Measurements from ENCODE around the gene PERP. TPM values are rescaled to one million over a fixed set of nuclear protein-coding genes. Genes with fewer than 3 reads are reported as not detected.

The PERP gene
- total RNA-seq, 3 donors from 2014 or later (not counting 1 experiment from before 2014, with no cell fraction given), result 0.05 to 1.6 TPM; not detected in 1

DNA sequence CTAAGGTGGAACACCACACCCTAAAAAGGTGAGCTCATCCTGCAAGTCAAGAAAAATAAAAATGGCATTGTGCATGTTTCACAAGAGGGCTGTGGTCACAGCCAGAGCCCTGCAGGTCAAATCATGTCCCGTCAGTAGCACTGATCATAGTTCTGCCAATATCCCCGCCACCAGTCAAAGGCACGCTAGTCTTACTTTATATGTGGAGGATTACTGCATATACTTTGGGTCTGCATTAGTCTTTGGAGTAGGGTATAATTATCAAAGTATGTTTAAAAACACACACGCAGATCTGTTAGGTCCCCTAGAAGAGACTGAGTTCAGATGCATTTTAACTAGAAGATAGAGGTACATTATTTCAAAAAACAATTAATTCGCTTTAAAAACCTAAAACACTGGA lies 1.8 kb downstream of the PERP start:
- 92% methylated on average over 5 of the region's 5 CpGs for WGBS (ENCODE audit: insufficient coverage)
- Histone ChIP-seq H3K36me3 (ENCODE audit: control insufficient read depth, insufficient read depth, low read length) (no peaks in the 10 kb centered on the region), H3K4me1 (ENCODE audit: control insufficient read depth, insufficient read depth, low read length) (peaks cover 13% of the 10 kb centered on the region), H3K9me3 (ENCODE audit: control insufficient read depth, insufficient read depth, low read length) (no peaks in the 10 kb centered on the region), H3K27ac (ENCODE audit: low read length) (no peak overlapping the region), H3K27me3 (ENCODE audit: control insufficient read depth, insufficient read depth, low read length) (peaks cover 34% of the 10 kb centered on the region), H3K4me3 (ENCODE audit: low read length) (no peak overlapping the region)
- H3K4me1 Mint-ChIP-seq, result peaks cover 8 to 23% of the 10 kb centered on the region in 2 donors
- intact Hi-C loops (cut with micrococcal nuclease), result loop anchor here (5.0 to 10.0 kb wide), 2 partner anchors 238 to 441 kb away; partner anchors contain the start of gene TNFAIP3
- no peak for ATAC-seq
- no peak overlapping the region for H3K27ac Mint-ChIP-seq
- H3K36me3 Mint-ChIP-seq, result no peaks in the 10 kb centered on the region
- peaks cover 45 to 60% of the 10 kb centered on the region in 2 donors for H3K27me3 Mint-ChIP-seq (ENCODE audit: low read depth in 2 of 2)
- peak overlapping the region; percentile 10 for H3K4me3 Mint-ChIP-seq
- H3K9me3 Mint-ChIP-seq, result no peaks in the 10 kb centered on the region
- DNase-seq, result no peak
- TF ChIP-seq, protein P1, sequence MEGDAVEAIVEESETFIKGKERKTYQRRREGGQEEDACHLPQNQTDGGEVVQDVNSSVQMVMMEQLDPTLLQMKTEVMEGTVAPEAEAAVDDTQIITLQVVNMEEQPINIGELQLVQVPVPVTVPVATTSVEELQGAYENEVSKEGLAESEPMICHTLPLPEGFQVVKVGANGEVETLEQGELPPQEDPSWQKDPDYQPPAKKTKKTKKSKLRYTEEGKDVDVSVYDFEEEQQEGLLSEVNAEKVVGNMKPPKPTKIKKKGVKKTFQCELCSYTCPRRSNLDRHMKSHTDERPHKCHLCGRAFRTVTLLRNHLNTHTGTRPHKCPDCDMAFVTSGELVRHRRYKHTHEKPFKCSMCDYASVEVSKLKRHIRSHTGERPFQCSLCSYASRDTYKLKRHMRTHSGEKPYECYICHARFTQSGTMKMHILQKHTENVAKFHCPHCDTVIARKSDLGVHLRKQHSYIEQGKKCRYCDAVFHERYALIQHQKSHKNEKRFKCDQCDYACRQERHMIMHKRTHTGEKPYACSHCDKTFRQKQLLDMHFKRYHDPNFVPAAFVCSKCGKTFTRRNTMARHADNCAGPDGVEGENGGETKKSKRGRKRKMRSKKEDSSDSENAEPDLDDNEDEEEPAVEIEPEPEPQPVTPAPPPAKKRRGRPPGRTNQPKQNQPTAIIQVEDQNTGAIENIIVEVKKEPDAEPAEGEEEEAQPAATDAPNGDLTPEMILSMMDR (IDR thresholded peaks at IDR 0.05), result no peak

DNA sequence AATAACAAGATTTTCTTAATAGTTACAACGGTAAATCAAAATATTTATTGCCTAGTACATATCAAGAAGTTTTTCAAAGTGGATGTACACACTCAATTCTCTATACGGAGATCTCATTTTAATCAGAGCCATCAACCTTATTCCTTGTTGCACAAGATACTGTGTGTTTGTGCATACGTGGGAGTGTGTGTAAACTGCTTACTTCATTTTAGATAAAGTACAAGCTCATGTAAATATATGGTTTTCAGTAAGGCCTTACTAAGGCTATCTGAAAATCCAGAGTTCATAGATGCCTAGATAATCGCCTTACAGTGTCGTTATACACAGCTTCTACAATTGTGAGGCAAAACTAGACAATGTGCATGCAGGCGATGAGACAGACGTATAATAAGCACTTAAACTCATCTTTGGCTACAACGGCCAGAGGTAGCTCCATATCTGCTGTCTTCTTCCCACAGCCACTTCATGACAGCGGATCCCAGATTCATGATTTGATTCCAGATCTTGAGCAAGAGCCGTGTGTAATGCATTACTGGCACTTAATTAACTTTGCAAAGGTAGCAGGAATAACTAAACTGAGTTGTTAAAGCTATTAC lies 2.5 kb downstream of the PERP start:
- 87% methylated on average over 7 of the region's 10 CpGs for WGBS (ENCODE audit: insufficient coverage)
- no peak overlapping the region for H3K27ac ChIP-seq (ENCODE audit: low read length)
- intact Hi-C loops (cut with micrococcal nuclease), result loop anchor here (5.0 to 10.0 kb wide), 2 partner anchors 237 to 440 kb away; partner anchors contain the start of gene TNFAIP3
- Mint-ChIP-seq H3K27me3 (ENCODE audit: low read depth in 2 of 2) (peaks cover 46 to 67% of the 10 kb centered on the region in 2 donors), H3K36me3 (no peaks in the 10 kb centered on the region), H3K9me3 (no peaks in the 10 kb centered on the region), H3K4me3 (no peak overlapping the region), H3K4me1 (peaks cover 8 to 23% of the 10 kb centered on the region in 2 donors), H3K27ac (no peak overlapping the region)
- H3K4me3 ChIP-seq (ENCODE audit: low read length), result no peak overlapping the region
- H3K4me1 ChIP-seq (ENCODE audit: control insufficient read depth, insufficient read depth, low read length), result peaks cover 13% of the 10 kb centered on the region
- TF ChIP-seq, protein P1 (IDR thresholded peaks at IDR 0.05), result no peak
- peaks cover 34% of the 10 kb centered on the region for H3K27me3 ChIP-seq (ENCODE audit: control insufficient read depth, insufficient read depth, low read length)
- H3K9me3 ChIP-seq (ENCODE audit: control insufficient read depth, insufficient read depth, low read length), result no peaks in the 10 kb centered on the region
- DNase-seq, result no peak
- no peaks in the 10 kb centered on the region for H3K36me3 ChIP-seq (ENCODE audit: control insufficient read depth, insufficient read depth, low read length)
- no peak for ATAC-seq

DNA sequence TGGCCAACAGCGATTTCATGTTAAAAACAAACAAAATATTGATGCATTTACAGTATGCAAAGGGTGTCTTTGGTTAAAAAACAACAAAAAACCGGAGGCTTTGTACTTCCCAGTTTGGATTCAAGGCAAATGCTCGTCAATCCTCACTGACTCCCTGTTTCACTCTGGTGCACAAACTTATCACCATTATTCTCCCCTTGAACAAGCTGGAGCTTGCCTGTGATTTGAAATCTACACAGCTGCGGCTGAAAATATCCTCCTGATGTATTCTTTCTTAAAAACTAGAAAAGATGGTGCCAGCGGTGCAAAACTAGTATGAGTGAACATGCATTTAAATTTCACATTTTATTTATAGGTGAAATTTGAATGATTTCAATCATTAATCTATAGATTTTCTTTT lies 3.3 kb downstream of the PERP start:
- intact Hi-C loops (cut with micrococcal nuclease), result loop anchor here (10.0 kb wide), 1 partner anchor 439 kb away; no protein-coding TSS in a partner anchor
- Mint-ChIP-seq H3K36me3 (no peaks in the 10 kb centered on the region), H3K27ac (no peak overlapping the region), H3K9me3 (no peaks in the 10 kb centered on the region), H3K27me3 (ENCODE audit: low read depth in 2 of 2) (peaks cover 45 to 65% of the 10 kb centered on the region in 2 donors), H3K4me3 (no peak overlapping the region), H3K4me1 (peaks cover 8 to 19% of the 10 kb centered on the region in 2 donors)
- H3K4me1 ChIP-seq (ENCODE audit: control insufficient read depth, insufficient read depth, low read length), result peaks cover 13% of the 10 kb centered on the region
- H3K36me3 ChIP-seq (ENCODE audit: control insufficient read depth, insufficient read depth, low read length), result no peaks in the 10 kb centered on the region
- peaks cover 31% of the 10 kb centered on the region for H3K27me3 ChIP-seq (ENCODE audit: control insufficient read depth, insufficient read depth, low read length)
- TF ChIP-seq, protein P1 (IDR thresholded peaks at IDR 0.05), result no peak
- H3K9me3 ChIP-seq (ENCODE audit: control insufficient read depth, insufficient read depth, low read length), result no peaks in the 10 kb centered on the region
- no peak overlapping the region for H3K27ac ChIP-seq (ENCODE audit: low read length)
- 90% methylated on average over 4 of the region's 5 CpGs for WGBS (ENCODE audit: insufficient coverage)
- DNase-seq (no peak), ATAC-seq (no peak)
- no peak overlapping the region for H3K4me3 ChIP-seq (ENCODE audit: low read length)
